WERI-Rb-1 (cell line): ENCODE results near the gene ANKRD33.
A peak's percentile ranks its signal among the peaks of the same experiment; 100 is the strongest.

Experiments used
- DNase-seq: peaks from one replicate; pipeline ENCODE4 v3.0.0-alpha.2; 2020
- H3K27ac ChIP-seq: fragments of 250-450 bp; sonication (Bioruptor Pico); 2 replicates; pipeline ENCODE4 v1.5.1; 2020; ENCODE audit warnings: mild to moderate bottlenecking, moderate library complexity
- H3K27me3 ChIP-seq: fragments of 250-450 bp; sonication (Bioruptor Pico); 2 replicates; pipeline ENCODE4 v1.5.1; 2021; ENCODE audit warnings: mild to moderate bottlenecking, low read depth, moderate library complexity; ENCODE audit not compliant: insufficient read depth, severe bottlenecking
- H3K36me3 ChIP-seq: fragments of 250-450 bp; sonication (Bioruptor Pico); 2 replicates; pipeline ENCODE4 v1.5.1; 2020; ENCODE audit warnings: mild to moderate bottlenecking, moderate library complexity
- H3K4me3 ChIP-seq: 2 replicates; pipeline ENCODE4 v1.5.1; 2011; ENCODE audit warnings: low read depth, mild to moderate bottlenecking, control low read depth, low read length
- H3K9me3 ChIP-seq: fragments of 250-450 bp; sonication (Bioruptor Pico); 2 replicates; pipeline ENCODE4 v1.5.1; 2021; ENCODE audit warnings: mild to moderate bottlenecking, moderate library complexity; ENCODE audit not compliant: severe bottlenecking
- CTCF ChIP-seq: IDR thresholded peaks from 2 replicates; pipeline ENCODE4 v1.5.1; 2011; ENCODE audit warnings: low read depth, mild to moderate bottlenecking, control low read depth, inconsistent platforms, low read length

Gene ANKRD33

GRCh38 chr12:51852404-51853137 lies 35.3 kb upstream of the ANKRD33 start:
- Histone ChIP-seq H3K27me3 (no peaks in the 10 kb centered on the region), H3K9me3 (no peaks in the 10 kb centered on the region), H3K4me3 (no peak overlapping the region), H3K27ac (no peak overlapping the region), H3K36me3 (no peaks in the 10 kb centered on the region)
- TF ChIP-seq CTCF = no peak
- DNase-seq = no peak

GRCh38 chr12:51855586-51856428 lies 32.1 kb upstream of the ANKRD33 start:
- H3K27ac ChIP-seq = no peak overlapping the region
- H3K27me3 ChIP-seq = no peaks in the 10 kb centered on the region
- no peaks in the 10 kb centered on the region for H3K9me3 ChIP-seq
- H3K4me3 ChIP-seq = no peak overlapping the region
- TF ChIP-seq CTCF = no peak
- DNase-seq = no peak
- no peaks in the 10 kb centered on the region for H3K36me3 ChIP-seq

GRCh38 chr12:51860986-51861385 lies 26.9 kb upstream of the ANKRD33 start:
- H3K27ac ChIP-seq = no peak overlapping the region
- no peaks in the 10 kb centered on the region for H3K36me3 ChIP-seq
- H3K4me3 ChIP-seq = no peak overlapping the region
- no peaks in the 10 kb centered on the region for H3K27me3 ChIP-seq
- no peaks in the 10 kb centered on the region for H3K9me3 ChIP-seq
- no peak for DNase-seq
- no peak for TF ChIP-seq CTCF

- H3K4me3 ChIP-seq = peak overlapping the region; percentile 55
These were observed 25.0 kb upstream of the ANKRD33 start for GRCh38 chr12:51862947-51863346.

GRCh38 chr12:51863363-51863932 lies 24.5 kb upstream of the ANKRD33 start:
- no peak for TF ChIP-seq CTCF
- H3K27me3 ChIP-seq = no peaks in the 10 kb centered on the region
- peak overlapping the region; percentile 55 for H3K4me3 ChIP-seq
- no peaks in the 10 kb centered on the region for H3K9me3 ChIP-seq
- no peaks in the 10 kb centered on the region for H3K36me3 ChIP-seq
- H3K27ac ChIP-seq = peak overlapping the region; percentile 76
- peak; percentile 69 for DNase-seq

More at GRCh38 chr12:51862947-51863346, 25.0 kb upstream of the ANKRD33 start:
- no peaks in the 10 kb centered on the region for H3K36me3 ChIP-seq
- no peaks in the 10 kb centered on the region for H3K27me3 ChIP-seq
- TF ChIP-seq CTCF = no peak
- H3K9me3 ChIP-seq = no peaks in the 10 kb centered on the region
- DNase-seq = no peak
- H3K27ac ChIP-seq = peak overlapping the region; percentile 76
